GM21825 (cell line): ENCODE data around the gene NCOA5.
"Not testable (repeated sequence)": the region's sequence is repeated elsewhere in the genome, so short reads cannot be mapped to it uniquely, and the experiment has no call there.

Experiments
- ATAC-seq: cut with Tn5 transposase; IDR thresholded peaks from one replicate; pipeline ENCODE4 v1.9.1; 2021; ENCODE audit warnings: mild to moderate bottlenecking, moderate library complexity; ENCODE audit not compliant: unreplicated experiment

Gene NCOA5

GRCh38 chr20:46093531-46093930 lies 3.8 kb upstream of the NCOA5 start:
- ATAC-seq = no peak

- ATAC-seq = not testable (repeated sequence)
These were observed 2.1 kb upstream of the NCOA5 start for GRCh38 chr20:46091622-46092535.

- ATAC-seq = peak; percentile 5
These were observed 670 bp downstream of the NCOA5 start for GRCh38 chr20:46089167-46089416.

GRCh38 chr20:46088409-46089166 lies 1.2 kb downstream of the NCOA5 start:
- ATAC-seq = no peak

- no peak for ATAC-seq
These were observed 2.6 kb downstream of the NCOA5 start for GRCh38 chr20:46087161-46087560.

- no peak for ATAC-seq
These were observed 4.4 kb downstream of the NCOA5 start for GRCh38 chr20:46085179-46085851.

GRCh38 chr20:46084805-46085178 lies 5.0 kb downstream of the NCOA5 start:
- ATAC-seq = no peak

- ATAC-seq = no peak
These were observed 6.2 kb downstream of the NCOA5 start for GRCh38 chr20:46083531-46084061.

- ATAC-seq = no peak
These were observed 6.7 kb downstream of the NCOA5 start for GRCh38 chr20:46083101-46083500.

- ATAC-seq = no peak
These were observed 8.7 kb downstream of the NCOA5 start for GRCh38 chr20:46081074-46081473.

GRCh38 chr20:46078954-46079353 lies 10.8 kb downstream of the NCOA5 start:
- ATAC-seq = no peak

GRCh38 chr20:46077642-46078305 lies 12.0 kb downstream of the NCOA5 start:
- ATAC-seq = no peak

GRCh38 chr20:46076806-46077205 lies 13.0 kb downstream of the NCOA5 start:
- ATAC-seq = no peak

GRCh38 chr20:46074006-46074405 lies 15.8 kb downstream of the NCOA5 start:
- no peak for ATAC-seq

- no peak for ATAC-seq
These were observed 16.3 kb downstream of the NCOA5 start for GRCh38 chr20:46073443-46073842.

GRCh38 chr20:46073024-46073423 lies 16.7 kb downstream of the NCOA5 start:
- no peak for ATAC-seq

GRCh38 chr20:46071573-46071972 lies 18.2 kb downstream of the NCOA5 start:
- ATAC-seq = no peak

GRCh38 chr20:46070215-46070900 lies 19.4 kb downstream of the NCOA5 start:
- no peak for ATAC-seq

- no peak for ATAC-seq
These were observed 24.1 kb downstream of the NCOA5 start for GRCh38 chr20:46065691-46066090.

GRCh38 chr20:46065006-46065405 lies 24.8 kb downstream of the NCOA5 start:
- no peak for ATAC-seq
